ENCODE data around the gene PLEKHS1. TPM values are rescaled to one million over a fixed set of nuclear protein-coding genes. Genes with fewer than 3 reads are reported as not detected.

Gene PLEKHS1
- total RNA-seq = not detected in 2 replicates

DNA sequence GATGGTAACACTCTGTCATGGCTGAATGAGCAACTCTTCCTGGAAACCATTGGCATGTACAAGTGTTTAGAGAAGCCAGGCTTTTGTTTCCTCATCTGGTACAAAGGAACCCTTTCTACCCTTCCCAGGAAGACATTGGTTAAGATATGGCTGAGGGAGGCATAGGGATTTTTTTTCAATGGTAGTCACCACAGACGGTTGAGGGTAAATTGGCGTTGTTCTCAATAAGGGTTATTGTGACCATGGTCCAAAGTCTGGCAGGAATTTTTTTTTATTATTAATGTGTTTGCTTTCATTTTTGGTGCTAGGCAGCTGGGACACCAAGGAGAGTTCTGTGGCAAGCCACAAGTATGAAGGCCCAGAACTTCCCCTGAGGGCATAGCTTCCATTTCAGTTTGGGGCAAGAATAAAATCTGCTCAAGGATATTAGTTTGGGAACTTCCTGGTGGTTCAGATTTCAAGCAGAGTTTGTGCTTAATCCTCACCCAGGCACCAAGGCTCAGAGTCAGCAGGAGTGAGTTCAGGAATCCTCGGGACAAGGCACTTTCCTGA is at the start of gene PLEKHS1:
Gene PLEKHS1, plus strand, starts transcription at position 502 of the 552 bp plus-strand sequence. CDS start 3,596 bp downstream, outside the sequence.

Other genes with a start within 250 kb of the PLEKHS1 start
- gene HABP2, start 198.6 kb upstream of the PLEKHS1 start, total RNA-seq = not detected in 2 replicates
- not detected in 2 replicates for gene NRAP, start 87.6 kb upstream of the PLEKHS1 start, total RNA-seq
- gene CASP7, start 71.8 kb upstream of the PLEKHS1 start, total RNA-seq = 19.3 and 21.8 TPM in 2 replicates
- gene DCLRE1A, start 102.4 kb downstream of the PLEKHS1 start, total RNA-seq = 2.9 and 3.2 TPM in 2 replicates
- 23.1 and 45.5 TPM in 2 replicates for gene NHLRC2, start 103.0 kb downstream of the PLEKHS1 start, total RNA-seq